Measurements from ENCODE around the gene PROKR1. TPM values are rescaled to one million over a fixed set of nuclear protein-coding genes. Genes with fewer than 3 reads are reported as not detected.

Gene PROKR1
- total and polyA plus RNA-seq, 7 donors: 0.20 to 1.1 (median 0.67) TPM; not detected in 3

GRCh38 chr2:68695971-68696370, 52.6 kb downstream of the PROKR1 start:
- Histone ChIP-seq H3K27me3 (no peaks in the 10 kb centered on the region), H3K4me1 (no peaks in the 10 kb centered on the region), H3K27ac (no peak overlapping the region), H3K4me3 (no peak overlapping the region), H3K9me3 (peaks cover 0 to 3% (median 0%) of the 10 kb centered on the region in 4 donors), H3K36me3 (no peaks in the 10 kb centered on the region)
- intact Hi-C loops (cut with DNase I): no loop called here
- no peak for TF ChIP-seq POLR2A (IDR thresholded peaks at IDR 0.05)
- TF ChIP-seq EP300 (IDR thresholded peaks at IDR 0.05): no peak
- no peak for TF ChIP-seq CTCF (IDR thresholded peaks at IDR 0.05)
- TF ChIP-seq POLR2AphosphoS5 (IDR thresholded peaks at IDR 0.05): no peak
- 89% methylated on average over 4 of the region's 4 CpGs for WGBS, 2 donors
- DNase-seq: no peak

GRCh38 chr2:68696554-68696953, 53.2 kb downstream of the PROKR1 start:
- 79 to 82% methylated on average over 2 of the region's 2 CpGs for WGBS, 2 donors
- intact Hi-C loops (cut with DNase I): no loop called here

GRCh38 chr2:68698567-68699377, 55.4 kb downstream of the PROKR1 start:
- 68 to 79% methylated on average over 4 of the region's 4 CpGs for WGBS, 2 donors
- no peak overlapping the region for H3K27ac ChIP-seq
- H3K36me3 ChIP-seq: no peaks in the 10 kb centered on the region
- no peak overlapping the region for H3K4me3 ChIP-seq
- H3K4me1 ChIP-seq: no peaks in the 10 kb centered on the region
- TF ChIP-seq CTCF (IDR thresholded peaks at IDR 0.05) (no peak), POLR2A (IDR thresholded peaks at IDR 0.05) (no peak), EP300 (IDR thresholded peaks at IDR 0.05) (no peak), POLR2AphosphoS5 (IDR thresholded peaks at IDR 0.05) (no peak)
- H3K9me3 ChIP-seq: peaks cover 0 to 3% (median 0%) of the 10 kb centered on the region in 4 donors
- intact Hi-C loops (cut with DNase I): no loop called here
- no peak for DNase-seq
- no peaks in the 10 kb centered on the region for H3K27me3 ChIP-seq

More at GRCh38 chr2:68696554-68696953, 53.2 kb downstream of the PROKR1 start:
- Histone ChIP-seq H3K27me3 (no peaks in the 10 kb centered on the region), H3K27ac (no peak overlapping the region), H3K9me3 (peaks cover 0 to 3% (median 0%) of the 10 kb centered on the region in 4 donors), H3K4me3 (no peak overlapping the region), H3K4me1 (no peaks in the 10 kb centered on the region), H3K36me3 (no peaks in the 10 kb centered on the region)
- no peak for DNase-seq
- no peak for TF ChIP-seq POLR2A (IDR thresholded peaks at IDR 0.05)
- TF ChIP-seq EP300 (IDR thresholded peaks at IDR 0.05): no peak
- no peak for TF ChIP-seq CTCF (IDR thresholded peaks at IDR 0.05)
- no peak for TF ChIP-seq POLR2AphosphoS5 (IDR thresholded peaks at IDR 0.05)

GRCh38 chr2:68700560-68700959, 57.2 kb downstream of the PROKR1 start:
- Histone ChIP-seq H3K4me3 (no peak overlapping the region), H3K27me3 (no peaks in the 10 kb centered on the region), H3K36me3 (no peaks in the 10 kb centered on the region), H3K27ac (no peak overlapping the region), H3K4me1 (no peaks in the 10 kb centered on the region), H3K9me3 (peaks cover 0 to 3% (median 0%) of the 10 kb centered on the region in 4 donors)
- DNase-seq: no peak
- 91 to 92% methylated on average over 2 of the region's 2 CpGs for WGBS, 2 donors
- TF ChIP-seq EP300 (IDR thresholded peaks at IDR 0.05) (no peak), POLR2A (IDR thresholded peaks at IDR 0.05) (no peak), POLR2AphosphoS5 (IDR thresholded peaks at IDR 0.05) (no peak)
- intact Hi-C loops (cut with DNase I): no loop called here

GRCh38 chr2:68706637-68707036, 63.3 kb downstream of the PROKR1 start:
- 86 to 87% methylated on average over 3 of the region's 3 CpGs for WGBS, 2 donors
- no peak for DNase-seq
- intact Hi-C loops (cut with DNase I): no loop called here
- TF ChIP-seq POLR2AphosphoS5 (IDR thresholded peaks at IDR 0.05): no peak
- no peak for TF ChIP-seq CTCF (IDR thresholded peaks at IDR 0.05)
- no peak for TF ChIP-seq EP300 (IDR thresholded peaks at IDR 0.05)
- TF ChIP-seq POLR2A (IDR thresholded peaks at IDR 0.05): no peak
- Histone ChIP-seq H3K4me1 (no peaks in the 10 kb centered on the region), H3K9me3 (no peaks in the 10 kb centered on the region), H3K27ac (no peak overlapping the region), H3K27me3 (no peaks in the 10 kb centered on the region), H3K4me3 (no peak overlapping the region), H3K36me3 (no peaks in the 10 kb centered on the region)
